Measurements from ENCODE around the gene GALNTL6.

GALNTL6 gene

GRCh38 chr4:172584816-172585215 is 771.6 kb downstream of the GALNTL6 start:
- DNase-seq: no peak

- no peak for DNase-seq
These were observed 783.0 kb downstream of the GALNTL6 start for GRCh38 chr4:172596206-172596605.

- no peak for DNase-seq
These were observed 786.4 kb downstream of the GALNTL6 start for GRCh38 chr4:172599554-172599953.

GRCh38 chr4:172601195-172601594 is 788.0 kb downstream of the GALNTL6 start:
- DNase-seq: no peak

- no peak for DNase-seq
These were observed 806.0 kb downstream of the GALNTL6 start for GRCh38 chr4:172619218-172619617.

- no peak for DNase-seq
These were observed 806.6 kb downstream of the GALNTL6 start for GRCh38 chr4:172619798-172620197.

- no peak for DNase-seq
These were observed 815.1 kb downstream of the GALNTL6 start for GRCh38 chr4:172628263-172628662.

- no peak for DNase-seq
These were observed 817.1 kb downstream of the GALNTL6 start for GRCh38 chr4:172630280-172630679.

- no peak for DNase-seq
These were observed 818.6 kb downstream of the GALNTL6 start for GRCh38 chr4:172631832-172632231.

- no peak for DNase-seq
These were observed 835.3 kb downstream of the GALNTL6 start for GRCh38 chr4:172648471-172648870.

- DNase-seq: no peak
These were observed 835.9 kb downstream of the GALNTL6 start for GRCh38 chr4:172649143-172649542.

GRCh38 chr4:172650758-172651530 is 837.7 kb downstream of the GALNTL6 start:
- no peak for DNase-seq

GRCh38 chr4:172651961-172652360 is 838.8 kb downstream of the GALNTL6 start:
- DNase-seq: no peak

- no peak for DNase-seq
These were observed 839.2 kb downstream of the GALNTL6 start for GRCh38 chr4:172652369-172652768.

GRCh38 chr4:172653676-172654075 is 840.5 kb downstream of the GALNTL6 start:
- DNase-seq: no peak

GRCh38 chr4:172654457-172654856 is 841.3 kb downstream of the GALNTL6 start:
- no peak for DNase-seq

GRCh38 chr4:172656055-172656454 is 842.9 kb downstream of the GALNTL6 start:
- DNase-seq: no peak

GRCh38 chr4:172657081-172657480 is 843.9 kb downstream of the GALNTL6 start:
- DNase-seq: no peak

- DNase-seq: no peak
These were observed 847.0 kb downstream of the GALNTL6 start for GRCh38 chr4:172660251-172660650.

GRCh38 chr4:172662113-172662512 is 848.9 kb downstream of the GALNTL6 start:
- DNase-seq: no peak

- DNase-seq: no peak
These were observed 853.6 kb downstream of the GALNTL6 start for GRCh38 chr4:172666711-172667368.

- no peak for DNase-seq
These were observed 861.6 kb downstream of the GALNTL6 start for GRCh38 chr4:172674811-172675210.

GRCh38 chr4:172675232-172675631 is 862.0 kb downstream of the GALNTL6 start:
- no peak for DNase-seq

GRCh38 chr4:172680691-172681090 is 867.5 kb downstream of the GALNTL6 start:
- DNase-seq: no peak

- DNase-seq: no peak
These were observed 869.8 kb downstream of the GALNTL6 start for GRCh38 chr4:172683021-172683420.
